Measurements from ENCODE around the gene STMN1. TPM values are rescaled to one million over a fixed set of nuclear protein-coding genes. Genes with fewer than 3 reads are reported as not detected.
A peak's percentile ranks its signal among the peaks of the same experiment; 100 is the strongest.

The STMN1 gene
- polyA plus RNA-seq, 12 donors = 416 to 861 (median 621) TPM; not detected in 1

- DNase-seq = no peak
These were observed 33.1 kb downstream of the STMN1 start for GRCh38 chr1:25873120-25873519.

- DNase-seq = no peak
These were observed 33.5 kb downstream of the STMN1 start for GRCh38 chr1:25872713-25873112.

DNA sequence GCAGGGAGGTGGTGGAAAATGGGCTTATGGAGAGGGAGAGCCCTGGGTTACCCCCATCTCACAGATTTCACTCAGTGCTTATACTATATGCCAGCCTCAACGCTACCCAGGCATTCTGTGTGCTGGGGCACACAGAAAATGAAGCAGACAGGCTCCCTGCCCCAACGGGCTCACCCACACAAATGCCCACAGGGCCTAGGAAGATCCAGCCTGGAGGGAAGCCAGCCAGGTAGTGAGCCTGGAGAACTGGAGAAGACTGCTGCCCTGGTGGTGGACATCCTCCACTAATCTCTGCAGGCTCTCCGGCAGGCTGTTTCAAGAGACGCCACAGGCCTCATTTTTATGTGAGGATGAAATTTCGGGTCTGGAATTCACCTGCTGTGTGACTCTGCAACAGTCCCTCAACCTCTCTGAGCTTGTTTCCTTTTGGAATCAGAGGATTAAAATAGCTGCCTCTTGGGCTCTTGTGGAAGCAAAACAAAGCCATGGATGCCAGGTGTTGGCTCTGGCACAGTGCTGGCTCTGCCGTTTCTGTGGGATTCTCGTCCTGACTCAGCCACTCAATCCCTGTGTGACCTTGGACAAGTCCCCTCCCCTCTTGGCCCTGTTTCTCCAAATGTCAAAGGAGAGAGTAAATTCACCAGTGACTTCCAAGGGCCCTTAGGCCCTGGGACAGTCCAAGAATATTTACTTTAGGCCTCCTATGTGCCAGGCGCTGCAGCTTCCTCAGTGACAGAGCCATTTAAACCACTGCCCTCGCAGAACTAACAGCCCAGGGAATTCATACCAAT, 34.3 kb downstream of the STMN1 start:
- DNase-seq = no peak

GRCh38 chr1:25871086-25871703, 35.0 kb downstream of the STMN1 start:
- no peak for DNase-seq

GRCh38 chr1:25870614-25871013, 35.6 kb downstream of the STMN1 start:
- DNase-seq = no peak

GRCh38 chr1:25869909-25870606, 36.2 kb downstream of the STMN1 start:
- DNase-seq = no peak

GRCh38 chr1:25867210-25867991, 38.8 kb downstream of the STMN1 start:
- DNase-seq = no peak

DNA sequence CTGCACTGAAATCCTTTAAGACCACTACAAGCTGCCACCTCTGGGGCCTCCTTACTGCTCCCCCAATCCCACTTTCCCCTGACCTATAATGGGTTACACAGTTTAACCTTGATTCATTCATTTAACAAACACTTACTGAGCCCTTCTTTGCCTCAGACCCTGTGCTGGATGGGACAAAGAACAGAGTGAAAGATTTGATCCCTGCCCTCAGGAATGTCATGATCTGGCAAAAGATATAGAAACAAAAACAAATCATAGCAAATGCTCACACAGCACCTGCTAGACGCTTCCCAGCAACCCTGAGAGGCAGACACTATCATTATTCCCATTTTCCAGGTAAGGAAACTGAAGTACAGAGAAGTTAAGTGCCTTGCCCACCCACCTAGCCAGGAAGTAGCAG, 39.9 kb downstream of the STMN1 start:
- DNase-seq = no peak

GRCh38 chr1:25864434-25864833, 41.8 kb downstream of the STMN1 start:
- no peak for DNase-seq

DNA sequence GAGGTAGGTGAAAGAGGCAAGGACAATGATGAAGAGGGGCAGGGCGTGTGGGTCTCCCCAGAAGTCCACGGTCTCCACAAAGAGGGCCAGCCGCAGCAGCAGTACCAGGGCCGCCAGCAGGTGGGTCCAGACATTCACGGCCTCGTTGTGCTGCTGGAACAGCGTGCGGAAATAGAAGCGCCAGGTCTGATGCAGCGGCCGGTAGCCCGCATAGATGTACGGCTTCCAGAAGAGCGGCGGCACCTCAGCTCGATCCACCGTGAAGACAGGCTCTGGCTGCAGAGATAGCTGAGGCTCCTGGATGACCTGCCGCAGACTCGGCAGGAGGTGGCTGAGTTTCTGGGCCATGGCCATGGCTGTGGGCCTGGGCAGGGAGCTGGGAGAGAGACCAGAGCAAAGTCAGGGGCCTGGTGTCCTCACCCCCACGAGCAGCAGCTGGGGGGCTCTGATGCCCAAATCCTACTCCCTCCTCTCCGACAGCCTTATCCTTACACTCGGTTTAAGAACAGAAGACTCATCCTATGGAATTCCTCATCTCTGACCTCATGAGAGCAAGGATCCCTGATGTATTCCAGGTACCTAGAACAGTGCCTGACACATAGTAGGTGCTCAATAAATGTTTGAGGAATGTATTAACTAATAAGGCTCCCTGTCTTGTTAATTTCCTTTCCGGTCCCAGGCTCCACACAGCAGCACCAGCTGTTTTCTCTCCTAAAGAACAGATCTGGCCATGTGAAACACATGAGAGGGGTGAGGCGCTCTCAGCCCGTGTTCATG, 42.5 kb downstream of the STMN1 start:
- no peak for DNase-seq

DNA sequence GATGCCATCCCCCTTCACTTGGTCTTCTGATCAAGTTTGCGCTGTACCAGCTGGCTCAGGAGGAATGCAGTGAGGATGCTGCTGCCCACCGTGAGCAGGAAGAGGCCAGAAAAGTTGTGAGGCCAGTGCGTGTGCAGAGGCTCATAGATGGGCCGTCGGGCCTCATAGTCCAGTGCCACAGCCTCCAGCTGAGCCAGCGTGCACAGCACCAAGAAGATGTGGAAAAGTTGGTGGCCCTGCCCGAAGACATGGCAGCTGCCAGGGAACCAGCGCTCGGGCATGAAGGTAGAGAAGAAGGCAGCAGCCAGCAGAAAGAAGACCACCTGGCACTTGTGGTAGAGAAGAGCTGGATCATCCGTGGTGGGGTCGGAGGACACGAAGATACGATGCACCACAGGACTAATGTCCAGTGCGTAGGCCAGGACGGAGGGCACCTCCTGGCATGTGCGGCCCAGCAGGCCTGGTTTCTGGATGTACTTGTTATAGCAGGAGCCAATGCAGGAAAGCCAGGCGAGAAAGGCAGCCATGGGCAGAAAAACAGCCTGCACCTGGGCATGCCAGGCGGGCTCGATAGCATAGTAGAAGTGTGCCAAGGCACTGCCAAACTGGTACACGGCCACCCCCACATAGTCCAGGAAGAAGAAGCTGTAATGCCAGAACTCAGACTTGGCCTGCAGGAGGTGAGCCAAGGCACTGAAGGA, 43.3 kb downstream of the STMN1 start:
- no peak for DNase-seq

DNA sequence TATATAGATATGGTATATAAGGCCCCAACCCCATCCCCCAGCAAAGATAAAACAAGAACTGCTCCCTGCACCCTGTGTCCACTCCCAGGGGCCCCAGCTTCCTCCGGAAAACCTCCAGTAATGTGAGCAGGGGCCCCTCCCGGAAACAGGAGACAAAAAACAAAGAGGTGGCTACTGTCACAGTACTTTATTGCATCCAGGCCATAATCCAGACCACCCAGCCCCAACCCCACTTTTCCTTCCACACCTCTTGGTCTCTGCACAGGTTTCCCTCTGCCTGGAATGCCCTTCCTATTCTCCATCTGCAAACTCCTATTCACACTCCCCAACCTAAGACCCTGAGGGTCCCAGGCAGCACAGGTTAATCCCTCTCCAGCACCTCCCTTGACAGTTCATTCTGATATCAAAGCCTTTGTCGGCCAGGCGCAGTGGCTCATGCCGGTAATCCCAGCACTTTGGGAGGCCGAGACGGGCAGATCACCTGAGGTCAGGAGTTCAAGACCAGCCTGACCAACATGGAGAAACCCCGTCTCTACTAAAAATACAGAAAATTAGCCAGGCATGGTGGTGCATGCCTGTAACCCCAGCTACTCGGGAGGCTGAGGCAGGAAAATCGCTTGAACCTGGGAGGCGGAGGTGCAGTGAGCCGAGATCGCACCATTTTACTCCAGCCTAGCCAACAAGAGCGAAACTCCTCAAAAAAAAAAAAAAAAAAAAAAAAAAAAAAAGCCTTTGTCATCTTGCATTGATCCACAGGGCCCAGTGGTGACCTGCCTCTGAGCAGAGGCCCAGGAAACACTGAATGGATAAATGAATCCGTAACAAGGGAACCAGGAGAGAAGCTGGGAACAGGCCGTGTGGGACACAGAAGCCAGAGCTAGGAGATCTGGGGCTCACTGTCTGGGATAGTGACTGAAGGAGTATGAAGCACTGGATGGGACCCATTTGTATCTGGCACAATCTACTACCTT, 44.6 kb downstream of the STMN1 start:
- DNase-seq = no peak

- DNase-seq = peak; percentile 85
These were observed 47.1 kb downstream of the STMN1 start, which contains the start of gene AUNIP for GRCh38 chr1:25858906-25859789. Gene AUNIP (minus strand): TSS chr1:25859457. CDS start chr1:25859357, 100 bp downstream.

- no peak for DNase-seq
These were observed 47.7 kb downstream of the STMN1 start for GRCh38 chr1:25858494-25858893.

DNA sequence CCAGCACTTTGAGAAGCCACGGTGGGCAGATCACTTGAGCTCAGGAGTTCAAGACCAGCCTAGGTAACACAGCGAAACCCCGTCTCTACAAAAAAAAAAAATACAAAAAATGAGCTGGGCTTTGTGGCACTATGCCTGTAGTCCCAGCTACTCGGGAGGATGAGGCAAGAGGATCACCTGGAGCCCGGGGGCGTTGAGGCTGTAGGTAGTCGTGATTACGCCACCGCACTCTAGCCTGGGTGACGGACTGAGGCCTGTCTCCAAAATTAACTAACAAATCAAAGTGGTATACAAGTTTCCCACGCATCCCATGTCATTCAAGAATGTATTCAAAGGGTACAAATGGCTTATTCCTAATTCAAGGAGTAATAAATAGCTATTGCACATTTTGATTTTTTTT, 49.4 kb downstream of the STMN1 start:
- no peak for DNase-seq

DNA sequence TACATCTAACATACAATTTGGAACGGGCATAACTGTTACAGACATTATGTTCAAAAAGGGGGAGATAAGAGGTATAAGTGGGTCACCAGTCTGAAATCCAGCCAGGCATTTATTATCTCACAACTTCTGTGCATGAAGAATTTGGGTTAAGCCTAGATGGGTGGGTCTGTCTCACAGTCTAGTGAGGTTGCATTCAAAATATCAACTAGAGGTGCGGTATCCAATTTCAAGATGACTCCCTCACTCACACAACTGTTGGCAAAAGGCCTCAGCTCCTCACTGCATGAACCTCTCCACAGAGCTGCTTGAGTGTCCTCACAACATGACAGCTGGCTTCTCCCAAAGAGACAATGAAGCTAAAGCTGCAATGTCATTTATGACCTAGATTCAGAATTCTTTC, 51.7 kb downstream of the STMN1 start:
- DNase-seq = no peak

Data from muscle of arm (tissue), 12 donors.